HCT116 (cell line): Measurements from ENCODE around the gene KCNH2. TPM values are rescaled to one million over a fixed set of nuclear protein-coding genes. Genes with fewer than 3 reads are reported as not detected.

Experiments
- ATAC-seq: fragments of 200-7000 bp; cut with Tn5 transposase; 2 replicates; pipeline ENCODE4 v1.9.1; 2020; ENCODE audit warnings: mild to moderate bottlenecking, moderate library complexity
- BruUV-seq: library from RNA; stranded (reverse); fragments of 400-500 nt; replicated peaks from 2 replicates; lab custom pipeline; 2021; lab: Mats Ljungman, UMichigan
- CTCF ChIA-PET: fragments of 300-600 bp; sonication (Branson Sonifier 250); formaldehyde crosslinking; loops from one replicate; lab custom pipeline; 2021; ENCODE audit warnings: antibody characterized with exemption; lab: Charles Lee
- POLR2A ChIA-PET: fragments of 300-600, 350-600 bp; sonication (Branson Sonifier 250); formaldehyde crosslinking; loops from one replicate; lab custom pipeline; 2021; ENCODE audit warnings: antibody characterized with exemption; lab: Charles Lee
- RAD21 ChIA-PET, 2 experiments: fragments of 300-600 bp; sonication (Branson Sonifier 250); formaldehyde crosslinking; loops; one replicate each; lab custom pipeline; 2023; ENCODE audit warnings: low total read pairs in 2 of 2; ENCODE audit not compliant: uncharacterized antibody in 2 of 2, unreplicated experiment in 2 of 2, low non-redundant PET in 1 of 2; lab: Charles Lee
- DNase-seq: peaks from one replicate; pipeline ENCODE4 v3.0.0-alpha.2; 2010; ENCODE audit warnings: low read depth, low spot score
- H2AFZ ChIP-seq: fragments of 200-600 bp; shearing (Covaris generic), sonication (generic); 2 replicates; pipeline ENCODE4 v1.6.1; 2017; ENCODE audit warnings: low read depth, mixed run types, mixed read lengths, antibody characterized with exemption, low read length; ENCODE audit not compliant: poor library complexity, severe bottlenecking
- H3K27ac ChIP-seq: 2 replicates; pipeline ENCODE4 v1.5.1; 2012; ENCODE audit warnings: low read depth, low read length
- H3K27me3 ChIP-seq: fragments of 200-600 bp; sonication (generic); 2 replicates; pipeline ENCODE4 v1.6.1; 2016; ENCODE audit warnings: mixed run types, low read length, mixed read lengths; ENCODE audit not compliant: insufficient read depth
- H3K36me3 ChIP-seq, 2 experiments: fragments of 200-500 bp in 1 of 2; fragments of 200-600 bp in 1 of 2; sonication (Bioruptor generic) in 1 of 2; sonication (generic) in 1 of 2; 2 replicates each; pipeline versions ENCODE4 v1.5.1 to v1.6.1; 2014 to 2016; ENCODE audit warnings: low read length in 2 of 2, inconsistent platforms in 1 of 2, mixed read lengths in 1 of 2, mixed run types in 1 of 2; ENCODE audit not compliant: insufficient read depth in 2 of 2, control insufficient read depth in 1 of 2
- H3K4me1 ChIP-seq, 2 experiments: fragments of 200-600 bp in 1 of 2; sonication (generic) in 1 of 2; 2 replicates each; pipeline versions ENCODE4 v1.5.1 to v1.6.1; 2012 to 2017; ENCODE audit warnings: low read length in 2 of 2, inconsistent platforms in 1 of 2, mild to moderate bottlenecking in 1 of 2, mixed read lengths in 1 of 2, mixed run types in 1 of 2, moderate library complexity in 1 of 2; ENCODE audit not compliant: insufficient read depth in 2 of 2, control insufficient read depth in 1 of 2
- H3K4me2 ChIP-seq: fragments of 200-600 bp; sonication (generic); 2 replicates; pipeline ENCODE4 v1.6.1; 2017; ENCODE audit warnings: mixed run types, low read length, mixed read lengths
- H3K4me3 ChIP-seq, 2 experiments: fragments of 200-600 bp in 1 of 2; sonication (generic) in 1 of 2; replicated peaks in 1 of 2; 2 replicates each; pipeline ENCODE4 v1.5.1; 2011 to 2016; ENCODE audit warnings: low read length in 2 of 2, control low read depth in 1 of 2, low read depth in 1 of 2, mild to moderate bottlenecking in 1 of 2, mixed read lengths in 1 of 2, mixed run types in 1 of 2
- H3K79me2 ChIP-seq: fragments of 200-600 bp; sonication (generic); 2 replicates; pipeline ENCODE4 v1.6.1; 2017; ENCODE audit warnings: mild to moderate bottlenecking, mixed run types, low read length, moderate library complexity, mixed read lengths; ENCODE audit not compliant: insufficient read depth
- H3K9ac ChIP-seq: fragments of 200-600 bp; sonication (generic); 2 replicates; pipeline ENCODE4 v1.6.1; 2016; ENCODE audit warnings: low read length, mixed read lengths
- H3K9me2 ChIP-seq: fragments of 200-600 bp; sonication (generic), shearing (Covaris generic); 2 replicates; pipeline ENCODE4 v1.6.1; 2017; ENCODE audit warnings: mixed run types, mild to moderate bottlenecking, moderate library complexity; ENCODE audit not compliant: insufficient read depth
- H3K9me3 ChIP-seq, 2 experiments: fragments of 200-500 bp in 1 of 2; fragments of 200-600 bp in 1 of 2; sonication (Bioruptor generic) in 1 of 2; sonication (generic) in 1 of 2; 2 replicates each; pipeline ENCODE4 v1.6.1; 2014 to 2017; ENCODE audit warnings: low read length in 2 of 2, mixed read lengths in 2 of 2, inconsistent platforms in 1 of 2, low read depth in 1 of 2, mild to moderate bottlenecking in 1 of 2, mixed run types in 1 of 2, moderate library complexity in 1 of 2; ENCODE audit not compliant: control insufficient read depth in 1 of 2, insufficient read depth in 1 of 2
- H4K20me1 ChIP-seq: fragments of 200-600 bp; sonication (generic), shearing (Covaris generic); 2 replicates; pipeline ENCODE4 v1.6.1; 2017; ENCODE audit warnings: mixed run types, mild to moderate bottlenecking, moderate library complexity; ENCODE audit not compliant: insufficient read depth
- CEBPB ChIP-seq: IDR thresholded peaks from 2 replicates; pipeline ENCODE4 v1.6.1; 2012; ENCODE audit warnings: low read depth
- EGR1 ChIP-seq: IDR thresholded peaks from 2 replicates; pipeline ENCODE4 v1.6.1; 2012; ENCODE audit warnings: low read depth
- EZH2 ChIP-seq: fragments of 200-600 bp; sonication (generic); IDR thresholded peaks from 2 replicates; pipeline ENCODE4 v1.6.1; 2017; ENCODE audit warnings: antibody characterized with exemption, mixed run types
- EZH2phosphoT487 ChIP-seq: fragments of 200-600 bp; IDR thresholded peaks from 2 replicates; pipeline ENCODE4 v1.6.1; 2018; ENCODE audit warnings: antibody characterized with exemption, borderline replicate concordance
- JUND ChIP-seq: IDR thresholded peaks from 2 replicates; pipeline ENCODE4 v1.6.1; 2012
- POLR2A ChIP-seq: IDR thresholded peaks from 2 replicates; pipeline ENCODE4 v1.7.0; 2011; ENCODE audit warnings: borderline replicate concordance; ENCODE audit not compliant: insufficient read depth, insufficient read length; ENCODE audit errors: extremely low read depth
- POLR2AphosphoS5 ChIP-seq: IDR thresholded peaks from 2 replicates; pipeline ENCODE4 v1.6.1; 2011; ENCODE audit warnings: mild to moderate bottlenecking, low read depth, low read length, moderate library complexity
- SIN3A ChIP-seq: IDR thresholded peaks from 2 replicates; pipeline ENCODE4 v1.6.1; 2012; ENCODE audit warnings: low read depth
- SP1 ChIP-seq: IDR thresholded peaks from 2 replicates; pipeline ENCODE4 v1.6.1; 2012; ENCODE audit warnings: low read depth
- SRF ChIP-seq: IDR thresholded peaks from 2 replicates; pipeline ENCODE4 v1.6.1; 2012; ENCODE audit warnings: low read depth
- TCF7L2 ChIP-seq: IDR thresholded peaks from 2 replicates; pipeline ENCODE4 v1.7.0; 2011; ENCODE audit warnings: borderline replicate concordance, inconsistent platforms; ENCODE audit not compliant: insufficient read depth, insufficient read length; ENCODE audit errors: extremely low read depth
- YY1 ChIP-seq: IDR thresholded peaks from 2 replicates; pipeline ENCODE4 v1.6.1; 2011; ENCODE audit warnings: low read length, low read depth, moderate library complexity, mild to moderate bottlenecking; ENCODE audit not compliant: insufficient replicate concordance; ENCODE audit errors: extremely low read depth
- ZFX ChIP-seq: fragments of 450-650 bp; IDR thresholded peaks from 2 replicates; pipeline ENCODE4 v1.6.1; 2017
- ZNF274 ChIP-seq: fragments of 200-500 bp; sonication (Bioruptor generic); IDR thresholded peaks from 2 replicates; pipeline ENCODE4 v1.6.1; 2014; ENCODE audit warnings: mild to moderate bottlenecking, low read depth, low read length, inconsistent platforms
- intact Hi-C: fragments of 100-400 bp; cut with micrococcal nuclease; formaldehyde crosslinking; loops from 2 replicates; pipeline ENCODE4 v1.10.0; 2022
- total RNA-seq: library from RNA; stranded (reverse); gene quantifications from one replicate; pipeline ENCODE4 v1.2.1, GENCODE V29; 2021; ENCODE audit not compliant: unreplicated experiment
- TF ChIP-seq, protein P1 (sequence below): IDR thresholded peaks from 2 replicates; pipeline ENCODE4 v1.6.1; 2011; ENCODE audit warnings: mild to moderate bottlenecking, low read length, moderate library complexity; ENCODE audit not compliant: insufficient replicate concordance; ENCODE audit errors: extremely low read depth
- TF ChIP-seq, protein P2 (sequence below): IDR thresholded peaks from 2 replicates; pipeline ENCODE4 v1.6.1; 2012; ENCODE audit warnings: low read depth
- TF ChIP-seq, protein P3 (sequence below): IDR thresholded peaks from 2 replicates; pipeline ENCODE4 v1.6.1; 2012
- TF ChIP-seq, protein P4 (sequence below), 3 experiments: fragments of 200-600 bp in 1 of 3; sonication (generic) in 1 of 3; IDR thresholded peaks in 2 of 3; conservative IDR thresholded peaks in 1 of 3; 2 replicates each; pipeline ENCODE4 v1.5.1; 2012 to 2017; ENCODE audit warnings: low read depth in 2 of 3, low read length in 2 of 3, antibody characterized with exemption in 1 of 3, borderline replicate concordance in 1 of 3, control low read depth in 1 of 3, mild to moderate bottlenecking in 1 of 3, mixed read lengths in 1 of 3, mixed run types in 1 of 3, moderate library complexity in 1 of 3; ENCODE audit not compliant: insufficient read depth in 1 of 3

KCNH2 gene
- total RNA-seq, 1 experiment from 2014 or later, result 9.7 TPM

DNA sequence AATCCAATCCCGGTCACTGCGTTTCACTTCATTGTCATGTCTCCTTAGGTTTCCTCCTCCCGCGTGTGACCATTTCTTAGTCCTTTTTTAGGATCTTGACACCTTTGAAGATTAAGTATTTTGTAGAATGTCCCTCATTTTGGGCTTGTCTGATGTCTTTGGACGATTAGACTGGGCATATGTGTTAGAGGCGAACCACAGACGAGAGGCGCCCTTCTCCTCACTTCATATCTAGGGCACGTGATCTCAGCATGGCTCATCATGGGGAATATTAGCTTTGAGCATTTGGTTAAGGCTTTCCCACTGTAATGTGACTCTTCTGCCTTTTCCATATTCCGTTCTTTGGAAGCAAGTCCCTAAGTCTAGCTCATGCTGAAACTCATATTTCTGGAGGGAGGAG lies 59.0 kb downstream of the KCNH2 start:
- Histone ChIP-seq H3K4me1 (no peaks in the 10 kb centered on the region), H4K20me1 (no peaks in the 10 kb centered on the region), H3K4me3 (no peak overlapping the region), H3K9me3 (no peaks in the 10 kb centered on the region), H3K27ac (no peak overlapping the region), H3K36me3 (no peaks in the 10 kb centered on the region), H3K27me3 (peaks cover 31% of the 10 kb centered on the region), H2AFZ (no peak overlapping the region), H3K9ac (no peak overlapping the region), H3K9me2 (no peaks in the 10 kb centered on the region), H3K79me2 (no peaks in the 10 kb centered on the region)
- POLR2A ChIA-PET, result no interaction called here
- CTCF ChIA-PET, result interaction anchor here (2.3 kb wide), 1 partner anchor 21 kb away, joined by 8 read pairs; no protein-coding TSS in a partner anchor
- RAD21 ChIA-PET, result no interaction called here
- no TSS peak for BruUV-seq
- no peak for ATAC-seq
- DNase-seq, result no peak
- no peak for TF ChIP-seq POLR2A
- TF ChIP-seq SIN3A, result no peak
- TF ChIP-seq YY1, result no peak
- no peak for TF ChIP-seq EZH2phosphoT487
- TF ChIP-seq JUND, result no peak
- no peak for TF ChIP-seq TCF7L2
- no peak for TF ChIP-seq ZFX
- TF ChIP-seq SP1, result no peak
- TF ChIP-seq EGR1, result no peak
- no peak for TF ChIP-seq CEBPB
- TF ChIP-seq, protein P1, sequence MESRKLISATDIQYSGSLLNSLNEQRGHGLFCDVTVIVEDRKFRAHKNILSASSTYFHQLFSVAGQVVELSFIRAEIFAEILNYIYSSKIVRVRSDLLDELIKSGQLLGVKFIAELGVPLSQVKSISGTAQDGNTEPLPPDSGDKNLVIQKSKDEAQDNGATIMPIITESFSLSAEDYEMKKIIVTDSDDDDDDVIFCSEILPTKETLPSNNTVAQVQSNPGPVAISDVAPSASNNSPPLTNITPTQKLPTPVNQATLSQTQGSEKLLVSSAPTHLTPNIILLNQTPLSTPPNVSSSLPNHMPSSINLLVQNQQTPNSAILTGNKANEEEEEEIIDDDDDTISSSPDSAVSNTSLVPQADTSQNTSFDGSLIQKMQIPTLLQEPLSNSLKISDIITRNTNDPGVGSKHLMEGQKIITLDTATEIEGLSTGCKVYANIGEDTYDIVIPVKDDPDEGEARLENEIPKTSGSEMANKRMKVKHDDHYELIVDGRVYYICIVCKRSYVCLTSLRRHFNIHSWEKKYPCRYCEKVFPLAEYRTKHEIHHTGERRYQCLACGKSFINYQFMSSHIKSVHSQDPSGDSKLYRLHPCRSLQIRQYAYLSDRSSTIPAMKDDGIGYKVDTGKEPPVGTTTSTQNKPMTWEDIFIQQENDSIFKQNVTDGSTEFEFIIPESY, result no peak
- TF ChIP-seq, protein P2, sequence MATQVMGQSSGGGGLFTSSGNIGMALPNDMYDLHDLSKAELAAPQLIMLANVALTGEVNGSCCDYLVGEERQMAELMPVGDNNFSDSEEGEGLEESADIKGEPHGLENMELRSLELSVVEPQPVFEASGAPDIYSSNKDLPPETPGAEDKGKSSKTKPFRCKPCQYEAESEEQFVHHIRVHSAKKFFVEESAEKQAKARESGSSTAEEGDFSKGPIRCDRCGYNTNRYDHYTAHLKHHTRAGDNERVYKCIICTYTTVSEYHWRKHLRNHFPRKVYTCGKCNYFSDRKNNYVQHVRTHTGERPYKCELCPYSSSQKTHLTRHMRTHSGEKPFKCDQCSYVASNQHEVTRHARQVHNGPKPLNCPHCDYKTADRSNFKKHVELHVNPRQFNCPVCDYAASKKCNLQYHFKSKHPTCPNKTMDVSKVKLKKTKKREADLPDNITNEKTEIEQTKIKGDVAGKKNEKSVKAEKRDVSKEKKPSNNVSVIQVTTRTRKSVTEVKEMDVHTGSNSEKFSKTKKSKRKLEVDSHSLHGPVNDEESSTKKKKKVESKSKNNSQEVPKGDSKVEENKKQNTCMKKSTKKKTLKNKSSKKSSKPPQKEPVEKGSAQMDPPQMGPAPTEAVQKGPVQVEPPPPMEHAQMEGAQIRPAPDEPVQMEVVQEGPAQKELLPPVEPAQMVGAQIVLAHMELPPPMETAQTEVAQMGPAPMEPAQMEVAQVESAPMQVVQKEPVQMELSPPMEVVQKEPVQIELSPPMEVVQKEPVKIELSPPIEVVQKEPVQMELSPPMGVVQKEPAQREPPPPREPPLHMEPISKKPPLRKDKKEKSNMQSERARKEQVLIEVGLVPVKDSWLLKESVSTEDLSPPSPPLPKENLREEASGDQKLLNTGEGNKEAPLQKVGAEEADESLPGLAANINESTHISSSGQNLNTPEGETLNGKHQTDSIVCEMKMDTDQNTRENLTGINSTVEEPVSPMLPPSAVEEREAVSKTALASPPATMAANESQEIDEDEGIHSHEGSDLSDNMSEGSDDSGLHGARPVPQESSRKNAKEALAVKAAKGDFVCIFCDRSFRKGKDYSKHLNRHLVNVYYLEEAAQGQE, result no peak
- no peak for TF ChIP-seq POLR2AphosphoS5
- TF ChIP-seq, protein P3, sequence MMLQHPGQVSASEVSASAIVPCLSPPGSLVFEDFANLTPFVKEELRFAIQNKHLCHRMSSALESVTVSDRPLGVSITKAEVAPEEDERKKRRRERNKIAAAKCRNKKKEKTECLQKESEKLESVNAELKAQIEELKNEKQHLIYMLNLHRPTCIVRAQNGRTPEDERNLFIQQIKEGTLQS, result no peak
- no peak for TF ChIP-seq SRF
- TF ChIP-seq ZNF274, result no peak
- TF ChIP-seq, protein P4, sequence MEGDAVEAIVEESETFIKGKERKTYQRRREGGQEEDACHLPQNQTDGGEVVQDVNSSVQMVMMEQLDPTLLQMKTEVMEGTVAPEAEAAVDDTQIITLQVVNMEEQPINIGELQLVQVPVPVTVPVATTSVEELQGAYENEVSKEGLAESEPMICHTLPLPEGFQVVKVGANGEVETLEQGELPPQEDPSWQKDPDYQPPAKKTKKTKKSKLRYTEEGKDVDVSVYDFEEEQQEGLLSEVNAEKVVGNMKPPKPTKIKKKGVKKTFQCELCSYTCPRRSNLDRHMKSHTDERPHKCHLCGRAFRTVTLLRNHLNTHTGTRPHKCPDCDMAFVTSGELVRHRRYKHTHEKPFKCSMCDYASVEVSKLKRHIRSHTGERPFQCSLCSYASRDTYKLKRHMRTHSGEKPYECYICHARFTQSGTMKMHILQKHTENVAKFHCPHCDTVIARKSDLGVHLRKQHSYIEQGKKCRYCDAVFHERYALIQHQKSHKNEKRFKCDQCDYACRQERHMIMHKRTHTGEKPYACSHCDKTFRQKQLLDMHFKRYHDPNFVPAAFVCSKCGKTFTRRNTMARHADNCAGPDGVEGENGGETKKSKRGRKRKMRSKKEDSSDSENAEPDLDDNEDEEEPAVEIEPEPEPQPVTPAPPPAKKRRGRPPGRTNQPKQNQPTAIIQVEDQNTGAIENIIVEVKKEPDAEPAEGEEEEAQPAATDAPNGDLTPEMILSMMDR (IDR thresholded peaks at IDR 0.05 in 2 of 3, conservative IDR thresholded peaks at IDR 0.05 in 1 of 3; ENCODE audit: borderline replicate concordance in 1 of 3, insufficient read depth in 1 of 3, low read depth in 2 of 3, low read length in 2 of 3), result no peak
- no peak for TF ChIP-seq EZH2
- TF ChIP-seq, all 23 proteins: peak for 0
- H3K4me2 ChIP-seq, result no peak overlapping the region
- intact Hi-C loops, result no loop called here
